Adipose tissue (tissue), 3 donors: ENCODE results near the gene METRN. TPM values are rescaled to one million over a fixed set of nuclear protein-coding genes. Genes with fewer than 3 reads are reported as not detected.
"Not testable (repeated sequence)": the region's sequence is repeated elsewhere in the genome, so short reads cannot be mapped to it uniquely, and the experiment has no call there.

ENCODE experiments used
- H3K27ac ChIP-seq: one replicate; pipeline ENCODE4 v1.5.1; 2013; ENCODE audit warnings: low read depth, low read length
- WGBS, 3 donors: extraction: QIAGEN DNeasy Blood & Tissue Kit; methylation state at CpG; one replicate each; pipeline ENCODE4 v1.1.7; 2013; 5-methylcytosine and 5-hydroxymethylcytosine counted together
- polyA plus RNA-seq, 3 donors: library from polyadenylated mRNA; stranded (reverse); fragments of 200-250 nt; gene quantifications; one replicate each; pipeline ENCODE4 v1.2.3, GENCODE V29; 2013
- donor health status: healthy with polysubstance abuse.
- donor health status: Bipolar disorder and iron deficiency.
- donor health status: healthy.

Gene METRN
- polyA plus RNA-seq, 3 donors: 21.3 to 34.1 (median 22.2) TPM

GRCh38 chr16:686459-687260 lies 28.3 kb upstream of the METRN start:
- H3K27ac ChIP-seq: no peak overlapping the region
- 91 to 96% (median 94%) methylated on average over 51 of the region's 51 CpGs for WGBS, 3 donors

GRCh38 chr16:687499-687898 lies 27.4 kb upstream of the METRN start:
- 91 to 96% (median 91%) methylated on average over 19 of the region's 19 CpGs for WGBS, 3 donors
- no peak overlapping the region for H3K27ac ChIP-seq

GRCh38 chr16:689175-689897 lies 25.6 kb upstream of the METRN start:
- H3K27ac ChIP-seq: no peak overlapping the region
- WGBS, 3 donors: 74 to 84% (median 80%) methylated on average over 26 of the region's 26 CpGs

GRCh38 chr16:691242-691641 lies 23.7 kb upstream of the METRN start:
- H3K27ac ChIP-seq: not testable (repeated sequence)
- WGBS, 3 donors: 78 to 88% (median 87%) methylated on average over 16 of the region's 16 CpGs

GRCh38 chr16:692356-693108 lies 22.4 kb upstream of the METRN start:
- 60 to 77% (median 71%) methylated on average over 10 of the region's 10 CpGs for WGBS, 3 donors
- no peak overlapping the region for H3K27ac ChIP-seq

- WGBS, 3 donors: 34 to 39% (median 36%) methylated on average over 19 to 22 of the region's 22 CpGs
- no peak overlapping the region for H3K27ac ChIP-seq
Measured at GRCh38 chr16:693364-693763, 21.6 kb upstream of the METRN start.

- 5 to 7% (median 7%) methylated on average over 16 to 36 of the region's 37 CpGs for WGBS, 3 donors
- H3K27ac ChIP-seq: no peak overlapping the region
Measured at GRCh38 chr16:693766-694165, 21.2 kb upstream of the METRN start.

- H3K27ac ChIP-seq: no peak overlapping the region
- 2 to 5% (median 3%) methylated on average over 51 to 64 of the region's 64 CpGs for WGBS, 3 donors
Measured at GRCh38 chr16:694187-694862, 20.6 kb upstream of the METRN start.

GRCh38 chr16:694863-695354 lies 20.0 kb upstream of the METRN start:
- 2 to 3% (median 3%) methylated on average over 23 to 37 of the region's 37 CpGs for WGBS, 3 donors

GRCh38 chr16:695355-696089 lies 19.4 kb upstream of the METRN start:
- 2 to 4% (median 3%) methylated on average over 68 to 71 of the region's 71 CpGs for WGBS, 3 donors
- no peak overlapping the region for H3K27ac ChIP-seq

More at GRCh38 chr16:694863-695354, 20.0 kb upstream of the METRN start:
- no peak overlapping the region for H3K27ac ChIP-seq

GRCh38 chr16:698911-699671 lies 15.8 kb upstream of the METRN start:
- WGBS, 3 donors: 70 to 79% (median 72%) methylated on average over 19 of the region's 19 CpGs

GRCh38 chr16:700684-701584 lies 14.0 kb upstream of the METRN start:
- H3K27ac ChIP-seq: no peak overlapping the region
- WGBS, 3 donors: 4 to 7% (median 7%) methylated on average over 59 to 76 of the region's 76 CpGs

More at GRCh38 chr16:698911-699671, 15.8 kb upstream of the METRN start:
- H3K27ac ChIP-seq: no peak overlapping the region

GRCh38 chr16:702341-702740 lies 12.6 kb upstream of the METRN start:
- no peak overlapping the region for H3K27ac ChIP-seq
- 78 to 85% (median 84%) methylated on average over 19 of the region's 19 CpGs for whole genome bisulfite sequencing, 3 donors

GRCh38 chr16:703406-703805 lies 11.5 kb upstream of the METRN start:
- H3K27ac ChIP-seq: no peak overlapping the region
- 73 to 82% (median 81%) methylated on average over 12 of the region's 12 CpGs for WGBS, 3 donors

GRCh38 chr16:704047-704446 lies 10.9 kb upstream of the METRN start:
- H3K27ac ChIP-seq: no peak overlapping the region
- WGBS, 3 donors: 62 to 67% (median 63%) methylated on average over 7 of the region's 7 CpGs
